Stimulated activated CD8-positive, alpha-beta memory T cell treated with anti-CD3 and anti-CD28 coated beads, Interleukin-4, amount 100 ng/mL, for 1 hour (primary cell): ENCODE measurements around the gene TRIOBP.
A peak's percentile ranks its signal among the peaks of the same experiment; 100 is the strongest.
"Not testable (repeated sequence)": the region's sequence is repeated elsewhere in the genome, so short reads cannot be mapped to it uniquely, and the experiment has no call there.

ENCODE experiments used
- DNase-seq, 2 donors: peaks; one replicate each; pipeline ENCODE4 v3.0.0-alpha.2; 2020; ENCODE audit warnings: low read depth in 2 of 2, low spot score in 1 of 2

The TRIOBP gene

GRCh38 chr22:37696657-37697537 is at the start of gene TRIOBP:
Gene TRIOBP, plus strand, starts transcription at chr22:37697048. Its CDS starts 4,318 bp downstream, at chr22:37701366.
- peak; percentile 52 to 55 for DNase-seq

- no peak for DNase-seq
Observed at GRCh38 chr22:37647317-37647716, 49.5 kb upstream of the TRIOBP start.

- no peak for DNase-seq
Observed at GRCh38 chr22:37647928-37648327, 48.9 kb upstream of the TRIOBP start.

GRCh38 chr22:37650463-37651136 is 46.2 kb upstream of the TRIOBP start:
- no peak for DNase-seq

GRCh38 chr22:37654563-37655251 is 42.1 kb upstream of the TRIOBP start:
- no peak for DNase-seq

GRCh38 chr22:37655252-37655563 is 41.6 kb upstream of the TRIOBP start:
- no peak for DNase-seq

GRCh38 chr22:37656583-37656982 is 40.3 kb upstream of the TRIOBP start:
- not testable (repeated sequence) for DNase-seq

GRCh38 chr22:37657590-37658132 is 39.2 kb upstream of the TRIOBP start:
- DNase-seq = no peak

- peak; percentile 94 to 96 for DNase-seq
Observed at GRCh38 chr22:37658133-37659065, 38.4 kb upstream of the TRIOBP start, which contains the start of gene PDXP. Gene PDXP, plus strand, starts transcription at chr22:37658723. Its CDS starts 60 bp downstream, at chr22:37658783.

- no peak for DNase-seq
Observed at GRCh38 chr22:37659066-37659896, 37.6 kb upstream of the TRIOBP start.

- DNase-seq = no peak
Observed at GRCh38 chr22:37659897-37660708, 36.7 kb upstream of the TRIOBP start.

GRCh38 chr22:37660709-37661045 is 36.2 kb upstream of the TRIOBP start:
- no peak for DNase-seq

- no peak for DNase-seq
Observed at GRCh38 chr22:37661160-37661924, 35.5 kb upstream of the TRIOBP start.

- DNase-seq = no peak
Observed at GRCh38 chr22:37662039-37662438, 34.8 kb upstream of the TRIOBP start.

- no peak for DNase-seq
Observed at GRCh38 chr22:37663521-37664140, 33.2 kb upstream of the TRIOBP start.

GRCh38 chr22:37664249-37665101 is 32.4 kb upstream of the TRIOBP start:
- DNase-seq = no peak

GRCh38 chr22:37665487-37665886 is 31.4 kb upstream of the TRIOBP start:
- no peak for DNase-seq
